Left cardiac atrium (tissue), 4 donors: ENCODE data around the gene SCN3B. TPM values are rescaled to one million over a fixed set of nuclear protein-coding genes. Genes with fewer than 3 reads are reported as not detected.

Experiments
- ATAC-seq, 2 donors: fragments of 200-7000 bp; cut with Tn5 transposase; one replicate each; pipeline ENCODE4 v1.9.1; 2020; ENCODE audit warnings: mild to moderate bottlenecking in 2 of 2, moderate library complexity in 2 of 2
- DNase-seq: peaks from one replicate; pipeline ENCODE4 v3.0.0-alpha.2; 2020
- intact Hi-C, 2 donors: fragments of 100-400 bp; cut with DNase I; formaldehyde crosslinking; loops; one replicate each; pipeline versions ENCODE4 v1.14.1 to v1.15.1; 2022 to 2023
- total RNA-seq, 2 donors: library from RNA; stranded (reverse); fragmentation: NEBNext Ultra II Directional; extraction: Animal tissue kit (Norgen Biotek cat#: 25700); gene quantifications; one replicate each; pipeline ENCODE4 v1.2.1, GENCODE V29; 2021
- donor health status: DM: no; HTN: yes; CAD: no.
- donor health status: DM: no; HTN: yes; CAD: no; lungs with severe emphysema.
- donor health status: DM: yes; HTN: yes; CAD: no.
- donor health status: Dilated cardiomyopathy.

Gene SCN3B
- total RNA-seq, 2 donors from 2014 or later, result 1.2 TPM

DNA sequence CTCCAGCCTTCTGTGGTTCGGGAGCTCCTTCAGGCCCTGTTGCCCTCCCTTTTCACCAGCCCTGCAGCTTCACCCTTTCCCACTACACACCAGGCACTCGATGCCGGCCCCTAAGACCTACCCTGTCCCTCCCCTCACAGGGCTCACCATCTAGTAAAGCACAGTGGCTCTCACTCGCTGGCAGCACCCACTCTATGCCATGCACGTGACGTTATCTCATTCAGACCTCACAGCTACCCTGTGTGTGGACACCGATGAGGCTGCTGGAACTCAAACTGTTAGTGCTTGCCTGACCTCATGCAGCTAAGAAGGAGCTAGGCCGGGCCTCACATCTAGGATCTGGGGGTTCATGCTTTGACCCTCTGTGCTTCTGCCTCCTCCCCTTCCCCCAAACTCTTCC is 45.5 kb downstream of the SCN3B start:
- ATAC-seq (no peak), DNase-seq (no peak)
- intact Hi-C loops, result no loop called here

DNA sequence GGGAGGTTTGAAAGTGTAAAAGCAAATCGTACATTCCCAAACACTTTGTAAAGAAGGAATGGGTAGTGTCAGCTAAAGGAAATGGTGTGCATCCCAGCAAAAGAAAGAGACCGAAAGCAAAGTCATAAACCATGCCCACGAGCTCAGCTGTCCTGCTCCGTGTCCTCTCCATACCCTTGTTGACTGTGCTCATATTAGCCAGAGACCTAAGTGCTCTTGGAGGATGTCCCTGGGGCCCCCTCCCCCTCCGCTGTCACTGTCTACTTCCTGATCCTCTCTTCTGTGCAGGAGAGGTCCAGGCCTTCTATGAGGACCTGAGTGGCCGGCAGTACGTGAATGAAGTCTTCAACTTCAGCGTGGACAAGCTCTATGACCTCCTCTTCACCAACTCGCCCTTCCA is 46.1 kb downstream of the SCN3B start:
- intact Hi-C loops, result no loop called here
- no peak for ATAC-seq
- no peak for DNase-seq

DNA sequence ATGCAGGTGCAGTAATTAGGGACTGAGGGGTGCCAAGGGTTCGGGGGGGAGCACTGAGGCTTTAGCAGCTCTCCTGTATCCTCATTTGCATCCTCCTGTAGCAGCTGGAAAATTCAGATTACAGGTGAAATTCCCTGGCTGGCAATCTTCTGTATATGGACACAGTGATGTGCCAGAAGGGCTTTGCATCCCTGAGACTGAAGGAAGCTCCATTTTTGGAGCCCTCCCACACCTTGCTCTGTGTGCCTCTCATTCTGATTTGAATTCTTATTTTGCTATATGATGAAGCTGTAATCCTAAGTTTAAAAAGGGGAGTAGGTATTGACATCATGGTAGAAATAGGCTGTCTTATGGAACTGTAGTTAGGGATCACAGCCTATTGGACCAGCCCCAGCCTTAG is 46.6 kb downstream of the SCN3B start:
- DNase-seq, result no peak
- no peak for ATAC-seq
- intact Hi-C loops, result no loop called here

DNA sequence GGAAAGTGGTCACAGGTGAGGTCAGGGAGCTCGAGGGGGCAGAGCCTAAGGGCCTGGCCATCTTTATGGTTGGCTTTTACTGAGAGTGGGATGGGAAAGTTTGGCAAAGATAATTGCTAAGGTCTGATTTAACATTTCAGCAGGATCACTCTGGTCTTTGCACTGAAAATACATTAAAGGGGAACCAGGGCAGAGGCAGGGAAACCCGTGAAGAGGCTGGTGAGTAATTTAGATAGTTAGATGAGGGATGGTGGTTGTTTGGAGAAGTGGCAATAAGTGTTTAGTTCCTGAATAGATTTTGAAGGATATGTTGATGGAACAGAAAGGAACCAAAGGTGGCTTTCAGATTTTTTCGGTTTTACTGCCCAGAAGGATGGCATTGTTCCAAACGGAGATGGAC is 50.8 kb downstream of the SCN3B start:
- ATAC-seq (no peak), DNase-seq (no peak)
- intact Hi-C loops, result no loop called here

DNA sequence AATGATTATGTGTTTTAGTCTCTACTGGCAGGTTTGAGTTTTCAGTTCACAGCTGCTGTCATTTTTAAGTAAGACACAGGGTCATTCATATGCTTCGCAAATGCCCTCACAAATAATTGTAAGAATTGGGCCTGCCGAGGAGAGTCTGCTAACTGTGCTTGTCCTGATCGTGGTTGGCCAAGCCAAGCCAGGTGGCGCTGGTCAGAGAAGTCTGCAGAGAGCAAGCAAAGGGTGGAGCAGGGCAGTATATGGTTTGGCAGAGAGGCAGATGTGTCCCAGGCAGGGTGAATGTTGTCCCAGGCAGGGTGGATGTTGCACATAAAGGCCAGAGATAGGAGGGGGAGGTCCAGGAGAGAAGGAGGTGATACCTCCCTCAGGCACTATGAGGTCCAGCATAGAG is 52.7 kb downstream of the SCN3B start:
- DNase-seq, result no peak
- ATAC-seq, result no peak
- intact Hi-C loops, result no loop called here

DNA sequence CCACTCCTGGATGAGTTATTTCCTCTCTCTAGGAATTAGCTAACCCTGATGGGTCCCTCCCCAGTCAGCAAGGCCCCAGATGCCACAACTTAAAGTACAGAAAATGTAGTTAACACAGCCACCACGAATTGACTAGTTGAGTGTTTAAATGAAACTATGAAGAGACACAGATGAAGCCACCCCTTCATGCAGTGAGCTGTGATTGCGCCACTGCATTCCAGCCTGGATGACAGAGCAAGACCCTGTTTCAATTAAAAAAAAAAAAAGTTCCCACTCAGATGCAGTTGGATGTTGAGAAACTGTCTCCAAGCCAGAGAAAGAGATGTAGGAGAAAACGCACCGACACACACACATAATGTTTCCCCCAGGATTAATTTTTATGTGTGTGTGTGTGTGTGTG is 53.3 kb downstream of the SCN3B start:
- ATAC-seq, result no peak
- intact Hi-C loops, result no loop called here
- DNase-seq, result no peak

DNA sequence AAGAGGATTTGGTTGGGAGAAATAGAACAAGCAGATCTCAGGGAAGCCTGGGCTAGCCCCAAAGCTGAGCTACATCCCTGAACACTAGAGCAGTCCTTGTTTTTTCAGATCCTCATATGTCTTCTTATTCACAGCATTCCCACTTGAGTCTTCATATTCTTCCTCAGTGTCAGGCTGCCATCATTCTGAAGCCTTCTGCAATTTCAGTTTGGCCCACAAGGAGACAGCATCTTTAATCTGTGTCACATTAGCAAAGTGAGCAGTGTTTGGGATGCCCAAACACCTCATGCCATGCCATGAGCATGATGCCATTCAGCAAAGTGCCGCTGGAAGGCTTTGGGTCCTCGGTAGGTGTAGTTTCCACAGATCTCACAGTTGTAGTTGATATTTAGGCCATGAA is 56.6 kb downstream of the SCN3B start:
- ATAC-seq (no peak), DNase-seq (no peak)
- intact Hi-C loops, result no loop called here

DNA sequence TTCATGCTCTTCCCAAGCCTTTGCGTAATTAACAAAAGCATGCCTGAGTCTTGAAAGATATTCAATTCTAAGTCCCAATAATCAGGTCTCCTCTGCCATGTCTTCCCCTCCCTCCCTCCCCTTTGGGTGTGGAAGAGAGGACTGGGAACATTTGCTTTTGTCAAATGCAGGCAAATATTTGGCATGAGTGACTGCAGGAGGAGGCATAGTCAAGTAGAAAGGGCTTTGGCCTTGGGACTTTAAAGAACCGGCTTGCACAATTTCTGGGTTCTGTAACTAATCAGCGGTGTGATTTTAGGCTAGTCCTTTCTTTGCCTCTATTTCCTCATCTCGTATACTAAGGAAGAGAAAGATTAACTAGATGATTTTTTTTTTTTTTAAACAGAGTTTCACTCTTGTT is 59.5 kb downstream of the SCN3B start:
- DNase-seq, result no peak
- ATAC-seq, result no peak
- intact Hi-C loops, result no loop called here

DNA sequence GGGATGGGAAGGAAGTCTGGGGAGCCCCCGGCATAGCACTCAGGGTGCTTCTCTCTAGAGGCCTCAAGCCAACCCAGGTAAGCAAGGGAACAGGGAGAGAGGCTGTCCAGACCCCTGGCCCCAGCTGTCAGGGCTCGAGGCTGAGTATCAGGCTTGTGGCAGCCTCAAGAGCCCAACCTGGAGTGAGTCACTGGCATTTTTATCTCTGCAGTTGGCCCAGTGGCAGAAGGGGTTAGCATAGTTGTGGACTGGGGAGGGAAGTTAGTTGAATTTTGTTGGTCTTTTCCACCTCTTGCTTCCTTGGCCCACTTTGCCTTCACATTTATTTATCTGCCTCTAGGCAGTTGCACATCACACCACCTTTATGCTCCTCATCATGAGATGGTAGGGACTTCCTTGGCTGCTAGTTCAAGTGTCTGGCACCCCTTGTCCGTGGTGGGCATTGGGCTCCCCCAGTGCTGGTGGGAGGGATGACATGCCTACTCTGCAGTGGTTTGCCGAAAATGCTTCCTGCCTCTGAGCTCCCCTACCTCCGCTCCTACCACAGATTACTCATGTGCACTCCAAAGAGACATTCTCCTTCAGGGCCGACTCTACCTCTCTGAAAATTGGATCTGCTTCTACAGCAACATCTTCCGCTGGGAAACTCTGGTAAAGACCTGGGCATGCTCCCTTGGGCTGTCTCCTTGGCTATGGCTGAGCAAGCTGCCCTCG is 60.1 kb downstream of the SCN3B start:
- intact Hi-C loops, result no loop called here
- ATAC-seq, result peak in 1 of 2 donors; percentile 35

DNA sequence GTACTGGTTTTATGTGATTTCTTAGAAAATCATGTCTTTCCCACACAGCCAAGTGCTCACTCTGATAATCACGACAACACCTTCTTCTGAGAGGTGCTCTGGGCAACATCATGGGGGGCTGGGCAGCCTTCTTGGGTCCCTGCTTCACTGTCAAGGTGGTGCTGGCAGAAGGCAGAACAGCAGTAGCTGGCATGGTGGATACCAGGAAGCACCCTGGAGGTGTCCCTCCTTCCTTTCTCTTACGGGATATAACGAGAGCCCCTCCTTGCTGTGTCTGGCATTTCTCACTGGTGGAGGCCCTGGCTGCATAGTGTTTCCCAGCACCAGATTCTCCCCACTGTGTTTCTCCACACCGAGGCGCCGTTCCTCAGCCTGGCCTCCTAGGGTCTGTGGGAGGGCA is 60.9 kb downstream of the SCN3B start:
- DNase-seq (no peak), ATAC-seq (no peak)
- intact Hi-C loops, result no loop called here

More for the DNA sequence above, 60.1 kb downstream of the SCN3B start:
- no peak for DNase-seq

DNA sequence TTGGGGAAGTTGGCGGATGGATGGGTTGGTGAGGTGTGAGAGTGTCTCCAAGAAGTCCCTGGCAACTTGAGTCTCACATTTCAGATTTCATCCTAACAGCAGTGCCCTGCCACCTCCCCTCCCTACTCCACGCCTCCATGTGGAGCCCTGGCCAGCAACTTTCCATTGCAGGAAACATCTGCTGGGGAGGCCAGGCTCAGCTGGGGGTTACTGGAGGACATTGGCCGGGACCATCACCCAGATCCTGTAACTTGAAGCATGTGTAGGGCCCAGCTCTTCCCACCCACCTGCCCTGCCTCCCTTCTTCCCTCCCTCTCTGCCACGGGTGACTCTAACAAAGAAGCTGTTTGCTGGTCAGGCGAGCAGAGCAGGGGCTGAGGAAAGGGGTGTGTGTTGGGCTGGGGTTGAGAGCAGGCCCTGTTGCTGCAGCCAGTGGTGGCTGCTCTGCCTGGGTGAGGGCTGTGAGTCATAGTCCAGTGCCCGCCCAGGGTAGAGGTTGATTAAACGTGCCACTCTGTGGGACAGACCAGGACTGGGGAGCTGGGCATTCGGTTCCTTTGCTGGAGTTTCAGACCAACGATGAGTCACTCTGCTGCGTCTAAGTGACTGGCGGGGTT is 64.0 kb downstream of the SCN3B start:
- ATAC-seq, result peak; percentile 51 to 60
- intact Hi-C loops, result no loop called here
- DNase-seq, result peak; percentile 35

DNA sequence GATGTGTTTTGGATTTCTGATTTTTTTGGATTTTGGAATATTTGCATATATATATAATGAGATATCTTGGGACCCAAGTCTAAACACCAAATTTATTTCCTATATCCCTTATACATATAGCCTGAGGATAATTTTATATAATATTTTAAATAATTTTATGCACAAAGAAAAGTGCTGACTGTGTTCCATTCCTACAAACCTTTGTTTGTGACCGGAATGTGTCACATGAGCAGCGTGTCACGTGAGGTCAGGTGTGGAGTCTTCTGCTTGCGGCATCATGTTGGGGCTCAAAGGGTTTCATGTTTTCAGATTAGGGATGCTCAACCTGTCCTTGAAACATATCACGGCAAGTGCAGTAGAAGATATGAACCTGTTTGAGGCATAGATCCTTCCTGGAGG is 65.6 kb downstream of the SCN3B start:
- DNase-seq, result no peak
- no peak for ATAC-seq
- intact Hi-C loops, result no loop called here

DNA sequence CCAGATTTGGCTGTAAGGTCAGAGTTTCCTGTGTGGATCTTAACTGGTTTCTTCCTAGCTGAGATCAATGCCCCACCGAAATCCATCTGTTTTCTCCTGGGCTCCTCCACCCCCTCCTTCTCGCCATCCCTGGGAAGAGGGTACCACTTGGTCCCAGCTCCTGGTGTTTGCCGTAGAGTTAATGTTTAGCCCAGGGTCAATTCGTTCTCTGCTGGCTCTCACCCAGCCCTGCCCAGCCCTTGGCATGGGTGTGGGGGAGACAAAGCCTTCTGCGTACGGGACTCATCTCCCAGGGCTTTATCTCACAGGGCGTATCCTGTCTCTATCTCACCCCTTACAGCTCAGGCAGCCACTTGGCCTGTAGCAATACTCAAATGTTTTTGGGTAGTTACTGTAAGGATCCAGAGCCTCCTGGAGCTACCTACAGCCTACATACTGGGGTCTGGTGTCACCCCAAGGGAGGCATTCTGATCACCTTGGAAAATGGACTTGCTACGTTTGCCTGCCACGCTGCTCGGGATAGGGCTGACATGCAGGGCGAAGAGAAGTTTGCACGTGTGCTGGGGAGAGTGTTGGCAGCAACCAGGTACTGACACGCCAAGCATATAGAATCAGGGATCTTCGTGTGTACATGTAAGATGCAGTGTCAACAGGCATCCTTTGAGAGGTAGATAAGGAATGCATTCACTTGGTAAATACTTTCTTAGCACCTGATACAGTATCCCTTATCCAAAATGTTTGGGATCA is 66.1 kb downstream of the SCN3B start:
- ATAC-seq (peak in 1 of 2 donors; percentile 55), DNase-seq (no peak)
- intact Hi-C loops, result no loop called here

DNA sequence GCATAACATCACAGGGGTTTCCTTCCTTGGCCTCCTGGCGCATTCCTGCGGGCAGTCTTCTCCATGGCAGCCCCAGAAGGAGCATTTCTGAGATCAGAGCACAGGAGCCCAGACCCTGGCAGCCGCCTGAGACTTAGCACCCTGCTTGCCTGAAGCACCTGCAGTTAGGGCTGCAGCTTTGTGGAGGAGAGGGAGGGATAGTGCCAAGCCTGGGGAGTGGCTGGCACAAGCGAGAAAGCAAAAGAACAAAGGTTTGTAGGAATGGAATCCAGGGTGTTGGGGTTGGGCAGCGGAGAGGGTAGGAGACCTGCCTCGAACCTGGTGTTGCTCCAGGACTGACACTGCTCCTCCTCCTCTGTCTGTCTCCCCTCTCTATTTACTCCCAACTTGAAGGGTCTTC is 66.9 kb downstream of the SCN3B start:
- intact Hi-C loops, result no loop called here
- ATAC-seq (no peak), DNase-seq (no peak)

DNA sequence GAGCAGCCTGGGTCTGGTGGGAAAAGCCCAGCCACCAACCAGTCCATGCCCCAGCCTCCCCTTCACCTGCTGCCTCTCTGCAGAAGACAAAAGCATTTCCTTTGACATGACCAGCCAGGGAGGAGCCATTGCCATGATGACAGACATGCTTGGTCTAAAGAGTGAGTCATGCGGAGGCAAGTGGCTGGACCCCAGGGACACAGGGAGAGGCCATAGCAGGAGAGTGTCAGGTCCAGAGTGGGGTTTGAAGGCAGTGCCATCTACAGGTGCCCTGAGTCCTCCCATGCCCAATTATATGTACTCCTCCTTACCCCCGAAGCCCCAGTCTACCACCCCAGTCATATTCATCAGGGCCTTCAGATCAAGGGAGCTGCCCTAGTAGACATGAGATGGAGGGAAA is 67.4 kb downstream of the SCN3B start:
- ATAC-seq (no peak), DNase-seq (no peak)
- intact Hi-C loops, result no loop called here

DNA sequence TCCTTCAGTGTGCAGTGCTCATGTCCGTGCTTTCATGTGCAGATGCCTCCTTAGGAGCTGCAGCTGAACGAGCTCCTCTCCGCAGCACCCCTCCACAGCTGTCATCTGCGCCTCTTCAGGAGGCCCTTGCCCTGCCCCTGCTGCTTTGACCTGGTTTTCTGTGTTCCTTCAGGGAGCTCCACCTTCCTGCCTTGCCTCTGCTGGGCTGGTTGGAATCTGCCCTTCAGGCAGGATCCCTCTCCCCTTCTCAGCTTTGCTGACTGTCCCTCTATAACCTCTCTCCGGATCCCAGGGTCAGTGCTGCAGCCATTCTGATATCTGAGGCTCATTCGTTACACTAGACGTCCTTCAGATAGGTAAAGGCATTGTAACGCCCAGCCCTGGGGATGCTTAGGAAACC is 67.9 kb downstream of the SCN3B start:
- DNase-seq (no peak), ATAC-seq (no peak)
- intact Hi-C loops, result no loop called here

DNA sequence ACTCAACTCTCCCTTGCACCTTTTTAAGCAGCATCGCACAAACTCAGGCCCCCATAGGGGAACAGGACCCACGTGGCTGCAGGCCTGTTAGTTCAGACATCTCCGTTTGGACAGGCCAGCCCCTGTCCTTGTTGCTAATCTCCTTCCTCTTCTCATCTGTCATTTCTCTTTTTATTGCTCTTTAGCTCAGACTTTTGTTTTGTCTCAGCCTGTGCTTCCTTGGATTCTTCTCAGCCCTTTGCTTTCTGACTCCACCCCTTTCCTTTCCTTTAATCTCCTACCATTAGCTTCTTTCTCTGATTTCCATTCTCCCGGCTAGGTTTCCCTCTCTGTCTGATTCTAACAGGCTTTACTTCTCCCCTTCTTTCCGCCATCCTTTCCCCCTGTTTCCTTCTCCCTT is 68.7 kb downstream of the SCN3B start:
- DNase-seq (no peak), ATAC-seq (no peak)
- intact Hi-C loops, result no loop called here

DNA sequence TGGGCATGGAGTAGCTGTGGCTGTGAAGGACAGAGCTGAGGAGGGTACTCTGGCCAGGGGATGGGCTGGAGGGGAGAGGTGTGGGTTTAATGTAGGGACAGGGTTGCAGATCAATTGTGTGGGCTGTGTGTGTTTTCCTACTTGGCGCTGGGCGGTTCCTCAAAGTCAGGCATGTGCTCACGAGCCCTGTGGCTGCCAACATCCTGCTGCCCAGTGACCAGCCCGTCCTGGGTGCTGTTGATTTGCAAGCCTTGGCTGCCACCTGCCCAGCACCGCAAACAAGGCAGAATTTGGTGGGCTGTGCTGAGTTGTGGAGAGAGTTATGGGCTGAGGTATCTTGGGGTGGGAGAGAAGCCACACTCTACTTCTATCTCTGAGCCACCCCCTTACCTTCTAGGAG is 69.2 kb downstream of the SCN3B start:
- intact Hi-C loops, result no loop called here
- DNase-seq (no peak), ATAC-seq (no peak)

DNA sequence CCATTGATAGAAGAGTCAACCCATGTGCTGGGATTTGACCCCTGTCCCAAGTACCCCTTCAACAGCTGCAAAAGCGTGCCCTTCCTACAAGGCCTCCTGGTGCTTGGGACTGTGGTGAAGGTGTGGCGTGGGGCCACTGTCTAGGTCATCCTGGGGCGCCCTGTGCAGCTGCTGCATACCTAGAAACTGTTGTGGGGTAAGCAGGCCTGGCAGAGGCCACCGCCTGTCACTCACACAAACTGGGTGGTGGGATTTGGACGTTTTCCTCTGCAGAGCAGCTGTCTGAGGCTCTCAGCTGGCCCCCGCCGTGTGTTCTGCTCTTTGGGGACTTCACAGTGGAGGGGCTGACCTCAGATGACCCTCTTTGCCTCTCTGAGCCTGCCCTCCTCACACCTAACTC is 69.7 kb downstream of the SCN3B start:
- DNase-seq (no peak), ATAC-seq (no peak)
- intact Hi-C loops, result loop anchor here in 1 of 2 donors (5.0 kb wide), 1 partner anchor 123 kb away; no protein-coding TSS in a partner anchor

DNA sequence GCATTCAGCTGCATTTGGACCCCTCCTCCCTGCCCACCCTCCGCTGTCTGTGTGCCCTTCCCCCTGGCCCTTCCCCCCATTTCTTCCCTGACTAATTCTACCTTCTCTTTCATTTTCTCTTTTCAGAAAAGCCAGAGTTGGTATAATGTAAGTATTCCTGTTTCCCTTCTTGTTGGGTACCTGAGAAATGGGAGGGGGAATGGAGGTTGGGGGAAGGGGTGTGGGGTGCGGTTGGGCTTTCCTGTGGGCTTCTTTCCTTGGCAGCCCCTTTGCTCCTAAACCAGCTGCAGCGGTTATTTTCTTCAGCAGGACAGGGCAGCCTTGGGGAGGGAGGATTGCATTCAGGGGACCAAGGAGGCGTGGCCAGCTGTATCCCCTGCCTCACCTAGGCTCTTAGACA is 70.2 kb downstream of the SCN3B start:
- intact Hi-C loops, result loop anchor here in 1 of 2 donors (5.0 kb wide), 1 partner anchor 123 kb away; no protein-coding TSS in a partner anchor
- DNase-seq (no peak), ATAC-seq (no peak)
